NCI-H187 (cell line): ENCODE measurements around the gene NDUFS2.
A peak's percentile ranks its signal among the peaks of the same experiment; 100 is the strongest.

Experiments
- DNase-seq, 2 experiments: peaks; one replicate each; lab custom pipeline; 2025; lab: John Stamatoyannopoulos, UW

The NDUFS2 gene

DNA sequence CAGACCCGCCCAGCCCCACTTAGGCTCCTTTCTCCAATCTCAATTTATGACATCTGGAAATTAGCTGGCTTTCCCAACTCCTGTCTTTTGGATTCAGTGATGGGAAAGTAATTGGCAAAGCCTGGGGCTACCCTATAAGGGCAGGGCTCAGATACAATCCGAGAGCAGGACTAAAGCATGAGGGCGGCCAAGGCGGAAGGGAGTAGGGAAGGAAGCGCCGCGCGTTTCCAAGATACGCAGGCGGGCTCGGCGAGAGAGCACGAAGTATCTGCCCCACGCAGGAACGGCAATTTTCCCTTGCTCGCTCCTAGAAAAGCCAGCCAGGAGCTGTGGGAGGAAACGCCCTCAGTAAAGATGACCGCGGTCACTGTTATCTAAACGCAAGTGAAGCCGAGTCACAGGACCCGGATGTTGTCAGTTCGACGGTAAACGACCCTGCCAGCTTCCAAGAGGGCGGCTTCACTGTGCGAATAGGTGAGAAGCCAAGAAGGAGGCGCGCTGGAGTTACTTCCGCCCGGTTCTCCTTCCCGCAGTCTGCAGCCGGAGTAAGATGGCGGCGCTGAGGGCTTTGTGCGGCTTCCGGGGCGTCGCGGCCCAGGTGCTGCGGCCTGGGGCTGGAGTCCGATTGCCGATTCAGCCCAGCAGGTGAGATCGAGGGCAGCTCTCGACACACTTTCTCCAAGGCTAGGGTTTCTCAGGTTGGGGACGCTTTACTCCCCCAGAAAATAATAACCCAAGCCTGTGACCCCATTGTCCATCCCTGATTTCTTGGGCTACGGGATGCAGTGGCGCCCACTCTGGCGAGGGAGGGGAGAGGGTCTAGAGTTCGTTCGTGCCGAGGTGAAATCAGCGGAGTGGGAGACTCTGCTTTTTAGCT is at the start of gene NDUFS2:
NDUFS2 (plus strand) TSS at position 532 of the 877 bp plus-strand sequence; CDS start at position 551, 19 bp downstream.
- peak; percentile 99 to 100 for DNase-seq

DNA sequence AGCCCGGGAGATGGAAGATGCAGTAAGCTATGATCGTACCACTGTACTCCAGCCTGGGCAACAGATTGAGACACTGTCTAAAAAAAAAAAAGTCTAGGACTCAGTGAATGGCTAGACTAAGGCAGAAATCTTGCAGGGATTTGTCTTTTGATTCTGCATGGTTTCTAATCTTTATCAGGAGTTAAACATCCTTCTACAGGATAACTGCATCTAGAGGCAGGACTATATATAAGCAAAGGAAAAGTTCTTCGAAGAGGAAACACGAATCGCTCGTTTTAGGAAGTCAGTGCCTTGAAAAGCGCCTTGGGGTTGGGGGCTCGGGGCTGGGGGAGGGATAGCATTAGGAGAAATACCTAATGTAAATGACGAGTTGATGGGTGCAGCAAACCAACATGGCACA is 49.0 kb upstream of the NDUFS2 start:
- DNase-seq: no peak

DNA sequence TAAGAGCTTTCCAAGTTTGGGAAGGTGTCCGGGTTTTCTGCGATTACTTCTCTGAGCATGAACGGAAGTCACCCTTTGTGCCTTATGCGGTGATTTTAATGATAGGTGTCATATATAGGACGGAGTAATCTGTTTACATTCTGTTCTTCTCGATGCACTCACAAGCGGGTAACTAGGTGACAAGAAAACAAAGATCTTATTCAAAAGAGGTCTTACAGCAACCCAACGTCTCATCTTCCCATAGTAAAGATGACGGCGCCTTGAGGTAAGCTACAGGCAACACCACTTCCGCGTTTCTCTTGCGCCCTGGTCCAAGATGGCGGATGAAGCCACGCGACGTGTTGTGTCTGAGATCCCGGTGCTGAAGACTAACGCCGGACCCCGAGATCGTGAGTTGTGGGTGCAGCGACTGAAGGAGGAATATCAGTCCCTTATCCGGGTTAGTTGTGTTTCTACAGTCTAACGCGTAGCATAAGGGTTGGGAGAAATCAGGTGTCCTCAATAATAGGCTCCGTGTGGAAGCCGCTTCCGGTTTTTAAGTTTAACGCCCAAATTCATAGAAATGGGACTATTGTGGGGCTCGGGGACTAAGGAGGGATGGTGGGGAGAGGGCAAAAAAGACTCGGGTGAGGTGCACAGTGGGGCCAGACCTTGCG is 48.4 kb upstream of the NDUFS2 start, which contains the start of gene UFC1:
UFC1 (plus strand) TSS at position 297 of the 656 bp plus-strand sequence; CDS start at position 317, 20 bp downstream.
- DNase-seq: peak; percentile 93 to 94

DNA sequence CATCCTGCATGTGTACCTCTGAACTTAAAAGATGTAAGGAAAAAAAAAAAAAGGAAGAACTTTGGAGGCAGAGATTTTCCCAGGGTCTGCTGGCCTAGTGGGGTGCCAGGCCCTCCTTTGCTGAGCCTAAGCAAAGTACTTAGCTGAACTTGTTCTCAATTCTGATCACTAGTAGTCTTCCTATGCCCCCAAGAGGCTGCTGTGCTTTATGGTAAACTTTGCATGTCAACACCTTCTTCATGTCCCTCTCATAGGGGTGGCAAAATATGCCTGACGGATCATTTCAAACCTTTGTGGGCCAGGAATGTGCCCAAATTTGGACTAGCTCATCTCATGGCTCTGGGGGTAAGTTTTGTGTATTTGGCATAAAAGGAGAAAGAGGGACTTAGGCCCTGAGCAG is 44.3 kb upstream of the NDUFS2 start:
- DNase-seq: no peak

DNA sequence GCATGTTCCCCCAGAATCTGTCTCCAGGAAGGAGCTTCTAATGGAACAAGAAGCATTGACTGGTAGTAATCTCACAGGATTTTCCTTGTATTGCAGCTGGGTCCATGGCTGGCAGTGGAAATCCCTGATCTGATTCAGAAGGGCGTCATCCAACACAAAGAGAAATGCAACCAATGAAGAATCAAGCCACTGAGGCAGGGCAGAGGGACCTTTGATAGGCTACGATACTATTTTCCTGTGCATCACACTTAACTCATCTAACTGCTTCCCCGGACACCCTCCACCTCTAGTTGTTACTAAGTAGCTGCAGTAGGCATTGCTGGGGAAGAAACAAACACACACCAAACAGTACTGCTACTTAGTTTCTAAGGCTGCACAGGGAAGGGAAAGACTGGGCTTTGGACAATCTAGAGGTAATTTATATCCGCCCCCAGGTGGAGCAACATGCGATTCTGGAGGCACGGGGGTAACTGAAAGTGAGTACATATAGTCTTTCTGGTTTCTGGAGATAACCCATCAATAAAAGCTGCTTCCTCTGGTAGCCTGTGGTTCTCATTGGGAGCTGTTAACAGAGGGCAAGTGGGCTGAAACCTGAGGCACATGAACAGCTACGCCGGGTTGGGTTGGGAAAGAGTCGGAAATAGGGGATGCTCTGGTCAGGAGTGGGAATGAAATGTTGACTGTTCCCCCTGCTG is 43.7 kb upstream of the NDUFS2 start:
- no peak for DNase-seq

DNA sequence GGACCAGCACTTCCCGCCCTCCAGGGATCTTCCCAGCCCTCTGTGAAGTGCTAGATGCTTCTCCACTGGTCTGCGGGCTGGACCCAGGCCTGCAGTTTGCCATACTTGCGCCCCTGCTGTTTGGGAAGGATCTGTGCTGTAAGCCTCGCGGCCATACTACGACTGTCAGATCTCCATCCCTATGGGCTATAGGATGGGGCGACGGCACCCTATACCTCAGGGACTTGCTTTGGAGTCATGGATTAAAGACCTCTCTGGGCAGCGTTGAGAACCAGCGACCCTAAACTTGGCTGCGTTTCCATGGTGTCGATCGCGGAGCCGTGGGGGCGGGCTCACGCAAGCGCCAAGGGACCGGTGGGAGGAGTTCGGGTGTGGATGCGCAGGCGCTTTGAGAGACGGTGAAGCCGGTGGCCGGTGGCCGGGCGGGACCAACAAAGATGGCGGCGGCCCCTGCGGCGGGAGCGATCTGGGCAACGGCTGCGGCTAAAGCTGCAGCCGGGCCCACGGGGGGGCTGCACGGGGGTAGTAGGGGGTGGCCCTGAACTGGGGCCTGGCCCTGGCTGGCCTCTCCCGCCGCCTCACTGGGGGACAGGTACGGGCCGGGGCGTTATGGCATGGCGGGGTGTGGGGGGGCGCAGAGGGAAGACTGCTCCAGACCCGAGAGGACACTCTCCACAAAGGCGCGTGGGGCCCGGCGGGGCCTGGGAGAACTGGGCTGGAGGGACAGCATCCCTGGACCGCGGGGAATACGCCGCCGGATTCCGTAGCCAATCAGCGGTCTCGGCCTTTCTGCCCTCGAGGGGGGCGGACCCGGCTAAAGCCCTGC is 42.9 kb upstream of the NDUFS2 start, which contains the start of gene USP21:
USP21 (plus strand) TSS at position 414 of the 826 bp plus-strand sequence. CDS start 1,141 bp downstream, outside the sequence.
- DNase-seq: peak; percentile 96 to 98

DNA sequence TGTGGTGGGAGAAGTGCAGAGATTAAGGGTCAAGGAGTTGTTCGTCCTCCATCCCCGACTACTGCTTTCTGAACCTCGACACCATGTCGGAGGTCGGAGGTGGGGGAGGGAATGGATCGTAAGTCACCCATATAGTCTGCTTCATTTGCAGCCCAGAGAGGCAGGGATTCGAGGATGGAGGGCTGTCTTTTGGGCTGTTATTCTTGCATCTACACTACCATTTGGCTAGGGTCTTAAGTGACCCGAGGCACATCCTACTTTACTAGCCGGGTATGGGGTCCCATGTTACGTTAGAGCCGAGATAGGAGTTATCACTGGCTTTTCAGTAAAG is 42.3 kb upstream of the NDUFS2 start:
- DNase-seq: no peak

DNA sequence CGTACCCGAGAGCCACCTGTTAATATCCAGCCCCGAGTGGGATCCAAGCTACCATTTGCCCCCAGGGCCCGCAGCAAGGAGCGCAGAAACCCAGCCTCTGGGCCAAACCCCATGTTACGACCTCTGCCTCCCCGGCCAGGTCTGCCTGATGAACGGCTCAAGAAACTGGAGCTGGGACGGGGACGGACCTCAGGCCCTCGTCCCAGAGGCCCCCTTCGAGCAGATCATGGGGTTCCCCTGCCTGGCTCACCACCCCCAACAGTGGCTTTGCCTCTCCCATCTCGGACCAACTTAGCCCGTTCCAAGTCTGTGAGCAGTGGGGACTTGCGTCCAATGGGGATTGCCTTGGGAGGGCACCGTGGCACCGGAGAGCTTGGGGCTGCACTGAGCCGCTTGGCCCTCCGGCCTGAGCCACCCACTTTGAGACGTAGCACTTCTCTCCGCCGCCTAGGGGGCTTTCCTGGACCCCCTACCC is 41.5 kb upstream of the NDUFS2 start:
- no peak for DNase-seq

DNA sequence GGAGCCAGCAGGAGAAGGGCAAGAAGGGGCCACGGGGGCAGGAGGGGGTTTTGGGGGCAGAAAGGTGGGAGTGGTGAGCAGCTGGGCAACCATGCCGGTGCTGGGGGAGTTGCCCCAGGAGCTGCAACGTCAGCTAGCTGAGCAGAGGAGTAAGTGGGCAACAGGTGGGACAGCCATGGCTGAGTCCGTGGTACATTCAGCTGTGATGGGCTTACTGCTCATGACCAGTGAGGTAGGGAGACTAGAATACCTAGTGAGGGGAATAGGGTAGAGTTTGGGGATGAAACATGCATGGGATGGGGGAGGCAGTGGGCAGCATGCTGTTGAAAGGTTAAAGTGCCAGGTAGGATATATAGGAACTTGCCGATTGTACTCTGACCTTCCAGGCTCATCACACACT is 40.5 kb upstream of the NDUFS2 start:
- no peak for DNase-seq

DNA sequence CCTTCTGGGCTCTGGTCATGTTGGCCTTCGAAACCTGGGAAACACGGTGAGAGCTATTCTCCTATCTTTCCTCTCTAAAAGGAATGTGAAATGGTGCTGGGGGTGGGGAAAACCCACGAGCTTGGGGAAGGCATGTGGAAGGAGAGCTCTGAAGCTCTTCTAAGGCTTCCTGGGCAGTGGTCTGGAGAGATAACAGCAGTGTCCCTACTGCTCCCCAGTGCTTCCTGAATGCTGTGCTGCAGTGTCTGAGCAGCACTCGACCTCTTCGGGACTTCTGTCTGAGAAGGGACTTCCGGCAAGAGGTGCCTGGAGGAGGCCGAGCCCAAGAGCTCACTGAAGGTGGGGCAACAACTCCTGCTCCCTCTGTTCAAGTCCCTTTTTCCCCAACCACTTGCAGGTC is 40.1 kb upstream of the NDUFS2 start:
- no peak for DNase-seq

DNA sequence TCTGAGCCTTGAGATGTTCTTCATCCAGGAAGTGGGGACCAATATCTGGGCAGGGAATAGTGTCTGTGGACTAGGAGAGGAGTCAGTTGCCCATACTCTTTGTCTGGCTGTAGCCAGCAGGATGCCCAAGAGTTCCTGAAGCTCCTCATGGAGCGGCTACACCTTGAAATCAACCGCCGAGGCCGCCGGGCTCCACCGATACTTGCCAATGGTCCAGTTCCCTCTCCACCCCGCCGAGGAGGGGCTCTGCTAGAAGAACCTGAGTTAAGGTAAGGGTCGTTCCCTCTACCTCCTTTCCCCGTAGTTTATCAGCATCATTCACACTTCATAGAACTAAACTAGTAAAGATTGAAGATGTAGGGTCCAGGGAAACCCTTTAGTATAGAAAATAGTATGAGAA is 39.4 kb upstream of the NDUFS2 start:
- no peak for DNase-seq

DNA sequence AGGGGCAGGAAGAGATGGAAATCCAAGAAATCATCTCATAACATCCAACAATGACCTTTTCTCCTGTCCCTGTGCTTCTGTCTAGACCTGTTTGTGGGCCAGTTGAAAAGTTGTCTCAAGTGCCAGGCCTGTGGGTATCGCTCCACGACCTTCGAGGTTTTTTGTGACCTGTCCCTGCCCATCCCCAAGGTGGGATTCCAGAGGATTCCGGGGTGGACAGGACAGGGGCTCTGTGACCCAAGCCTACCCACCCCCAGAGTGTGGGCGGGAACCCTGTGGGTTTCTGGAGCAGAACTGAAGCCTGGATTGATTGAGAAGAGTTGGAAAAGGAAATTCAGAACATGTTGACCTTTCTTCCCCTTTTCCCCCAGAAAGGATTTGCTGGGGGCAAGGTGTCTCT is 38.4 kb upstream of the NDUFS2 start:
- DNase-seq: no peak

DNA sequence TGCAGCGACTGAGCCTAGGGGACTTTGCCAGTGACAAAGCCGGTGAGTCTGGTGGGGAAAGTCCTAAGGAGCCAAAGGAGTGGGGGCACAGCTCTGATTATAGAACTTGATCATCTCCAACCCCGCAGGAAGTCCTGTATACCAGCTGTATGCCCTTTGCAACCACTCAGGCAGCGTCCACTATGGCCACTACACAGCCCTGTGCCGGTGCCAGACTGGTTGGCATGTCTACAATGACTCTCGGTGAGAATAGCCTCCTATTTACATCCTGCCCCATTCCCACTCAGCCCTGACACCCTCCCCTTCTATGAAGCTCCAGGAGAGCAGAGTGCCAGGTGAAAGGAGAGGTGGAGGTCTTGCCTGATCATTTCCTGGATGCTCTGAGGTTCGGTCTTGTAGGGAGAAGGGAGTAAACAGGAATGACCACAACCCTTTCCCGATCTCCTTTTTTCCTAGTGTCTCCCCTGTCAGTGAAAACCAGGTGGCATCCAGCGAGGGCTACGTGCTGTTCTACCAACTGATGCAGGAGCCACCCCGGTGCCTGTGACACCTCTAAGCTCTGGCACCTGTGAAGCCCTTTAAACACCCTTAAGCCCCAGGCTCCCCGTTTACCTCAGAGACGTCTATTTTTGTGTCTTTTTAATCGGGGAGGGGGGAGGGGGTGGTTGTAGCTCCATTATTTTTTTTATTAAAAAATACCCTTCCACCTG is 37.1 kb upstream of the NDUFS2 start:
- DNase-seq: no peak

DNA sequence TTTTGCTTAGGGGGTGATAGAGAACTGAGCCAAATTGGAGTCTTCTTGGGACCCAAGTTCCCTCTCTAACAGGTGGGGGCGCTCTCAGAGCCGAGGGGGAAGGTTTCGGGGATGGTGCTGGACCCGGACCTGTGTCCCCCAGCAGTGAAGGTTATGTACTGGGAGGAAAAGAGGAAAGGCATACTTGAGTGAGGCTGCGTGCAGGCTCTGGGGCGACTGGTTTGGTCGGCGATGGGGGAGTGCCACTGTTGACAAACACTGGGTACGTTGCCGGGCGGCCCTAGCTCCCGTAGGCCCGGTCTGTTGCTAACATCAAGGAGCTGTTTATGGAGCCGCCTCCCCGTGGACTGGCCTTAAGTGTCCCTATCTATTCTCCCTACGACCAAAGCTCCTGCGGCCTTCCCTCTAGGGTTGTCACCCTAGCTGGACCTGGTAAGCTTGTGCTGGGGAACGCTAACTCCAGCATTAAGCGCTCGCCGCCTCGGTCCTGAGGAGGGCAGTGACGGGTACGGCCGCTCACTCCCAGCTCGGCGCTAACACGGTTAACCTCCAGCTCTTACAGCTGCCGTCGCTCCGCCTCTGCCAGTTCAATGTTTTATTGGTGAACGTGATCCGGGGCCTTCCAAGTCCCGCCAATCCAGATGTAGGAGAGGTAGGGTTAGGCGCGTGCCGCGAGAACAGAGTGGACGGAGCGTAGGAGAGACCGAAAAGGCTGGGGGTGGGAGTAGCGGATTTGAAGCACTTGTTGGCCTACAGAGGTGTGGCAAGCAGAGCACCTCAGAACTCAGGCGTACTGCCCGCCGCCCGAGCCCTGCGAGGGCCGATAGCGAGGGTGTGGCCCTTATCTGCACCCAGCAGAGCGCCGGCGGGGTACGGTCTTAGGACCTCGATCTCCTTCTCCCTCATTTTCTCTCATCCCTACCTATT is 36.2 kb upstream of the NDUFS2 start, which contains the start of gene PPOX:
PPOX (plus strand) TSS at position 685 of the 927 bp plus-strand sequence. CDS start 422 bp downstream, outside the sequence.
- peak; percentile 98 to 99 for DNase-seq

DNA sequence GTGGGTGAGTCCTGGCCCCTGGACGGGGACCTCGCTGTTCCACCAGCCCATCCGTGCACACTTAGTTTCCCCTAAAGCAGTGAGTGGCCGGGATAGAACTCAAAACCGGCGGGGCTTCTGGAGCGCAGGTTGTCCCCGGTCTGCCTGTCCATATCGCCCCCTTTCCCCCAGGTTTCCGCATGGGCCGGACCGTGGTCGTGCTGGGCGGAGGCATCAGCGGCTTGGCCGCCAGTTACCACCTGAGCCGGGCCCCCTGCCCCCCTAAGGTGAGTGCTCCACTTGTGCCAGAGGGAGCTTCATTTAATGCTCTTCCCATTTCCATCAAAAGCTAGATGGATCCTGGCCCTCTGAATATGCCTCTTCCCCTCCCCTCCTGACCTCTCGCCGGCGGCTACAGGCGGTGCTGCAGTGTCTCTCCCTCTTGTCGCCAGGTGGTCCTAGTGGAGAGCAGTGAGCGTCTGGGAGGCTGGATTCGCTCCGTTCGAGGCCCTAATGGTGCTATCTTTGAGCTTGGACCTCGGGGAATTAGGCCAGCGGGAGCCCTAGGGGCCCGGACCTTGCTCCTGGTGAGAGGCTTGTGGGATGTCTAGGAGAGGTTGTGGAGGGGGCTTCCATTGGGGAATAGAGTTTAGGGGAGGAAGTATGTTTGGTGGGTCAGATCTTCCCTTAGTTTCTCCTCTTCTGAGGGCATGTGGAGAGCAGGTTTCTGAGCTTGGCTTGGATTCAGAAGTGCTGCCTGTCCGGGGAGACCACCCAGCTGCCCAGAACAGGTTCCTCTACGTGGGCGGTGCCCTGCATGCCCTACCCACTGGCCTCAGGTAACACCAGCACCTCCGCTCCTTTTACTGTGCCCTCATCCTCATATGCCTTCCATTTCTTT is 35.3 kb upstream of the NDUFS2 start:
- DNase-seq: no peak

DNA sequence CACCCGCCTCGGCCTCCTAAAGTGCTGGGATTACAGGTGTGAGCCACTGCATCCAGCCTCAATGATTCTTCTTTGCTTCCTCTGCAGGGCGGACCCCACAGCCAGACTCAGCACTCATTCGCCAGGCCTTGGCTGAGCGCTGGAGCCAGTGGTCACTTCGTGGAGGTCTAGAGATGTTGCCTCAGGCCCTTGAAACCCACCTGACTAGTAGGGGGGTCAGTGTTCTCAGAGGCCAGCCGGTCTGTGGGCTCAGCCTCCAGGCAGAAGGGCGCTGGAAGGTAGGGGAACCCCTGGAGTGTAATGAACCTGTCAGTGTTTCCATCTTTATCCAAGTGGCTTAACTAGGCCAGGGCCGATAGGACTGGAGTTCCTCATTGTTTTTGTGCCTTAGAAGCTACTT is 33.3 kb upstream of the NDUFS2 start:
- DNase-seq: no peak

DNA sequence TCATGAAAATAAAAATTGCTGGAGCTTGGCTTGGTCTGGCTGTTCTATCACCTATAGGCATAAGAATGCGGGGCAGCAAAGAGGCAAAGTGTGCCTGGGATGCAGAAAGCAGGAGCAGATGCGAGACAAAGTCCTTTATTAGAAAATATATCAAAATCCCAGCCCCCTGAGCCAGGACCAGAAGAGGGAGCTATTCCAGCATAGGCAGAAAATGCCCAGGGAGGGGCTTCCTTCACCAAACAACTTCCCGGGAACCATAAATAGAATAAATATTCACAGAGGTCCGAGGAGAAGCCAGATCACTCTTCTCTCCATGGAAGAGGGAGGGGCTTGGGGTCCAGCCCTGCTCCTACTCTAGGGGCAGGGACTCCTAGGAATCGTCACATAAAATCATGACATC is 31.0 kb upstream of the NDUFS2 start:
- DNase-seq: no peak

DNA sequence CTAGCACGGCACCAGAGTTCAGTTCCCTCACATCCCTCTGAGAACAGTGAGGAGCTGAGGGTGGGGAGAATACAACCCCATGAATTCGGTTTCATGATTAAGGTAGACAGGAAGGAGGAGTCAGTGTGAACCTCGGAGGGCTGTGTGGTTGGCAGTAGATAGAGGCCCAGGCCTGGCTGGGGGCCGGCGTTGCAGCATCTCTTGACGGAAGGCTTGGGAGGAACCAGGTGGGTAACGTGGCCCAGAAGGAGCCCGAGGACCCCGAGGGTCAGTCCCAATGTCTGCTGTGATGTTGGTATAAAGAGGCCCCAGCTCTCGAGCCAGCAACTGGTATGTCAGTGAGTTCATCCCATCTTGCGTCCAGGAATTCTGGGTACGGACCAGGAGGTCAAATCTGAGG is 30.5 kb upstream of the NDUFS2 start:
- no peak for DNase-seq

DNA sequence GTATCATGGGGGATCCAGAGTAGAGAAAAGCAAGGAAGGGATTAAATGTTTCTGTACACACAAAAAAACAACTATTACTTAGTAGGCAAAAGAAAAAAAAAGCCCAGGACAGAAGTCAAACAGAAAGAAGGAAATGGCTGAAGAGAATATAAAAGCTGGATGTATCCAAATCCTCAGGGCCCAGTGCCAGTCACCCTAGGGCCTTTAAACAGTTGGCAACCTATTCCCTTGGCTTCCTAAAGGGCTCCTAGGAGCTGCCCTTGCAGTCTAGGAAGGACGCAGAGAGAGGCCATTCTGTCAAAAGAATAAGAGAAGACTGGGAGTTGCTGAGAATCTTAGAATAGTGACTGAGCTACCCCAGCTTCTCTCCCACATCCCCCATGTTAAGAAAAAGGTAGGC is 29.8 kb upstream of the NDUFS2 start:
- no peak for DNase-seq
